Transverse colon (tissue), 4 donors: ENCODE data around the gene FAAH.

Experiments used
- POLR2AphosphoS5 ChIP-seq, 3 donors: sonication (generic); formaldehyde crosslinking; IDR thresholded peaks; one replicate each; pipeline ENCODE4 v1.6.1; 2016; ENCODE audit warnings: antibody characterized with exemption in 3 of 3
- TF ChIP-seq, protein P1 (sequence below), 5 experiments: fragments of 200-600 bp in 3 of 5; fragments of 450-650 bp in 2 of 5; sonication (generic) in 3 of 5; IDR thresholded peaks; 1 replicate in 2 of 5; 2 replicates in 3 of 5; pipeline ENCODE4 v1.5.1; 2016 to 2017; ENCODE audit warnings: antibody characterized with exemption in 5 of 5, inconsistent platforms in 3 of 5, mild to moderate bottlenecking in 2 of 5, moderate library complexity in 1 of 5

DNA sequence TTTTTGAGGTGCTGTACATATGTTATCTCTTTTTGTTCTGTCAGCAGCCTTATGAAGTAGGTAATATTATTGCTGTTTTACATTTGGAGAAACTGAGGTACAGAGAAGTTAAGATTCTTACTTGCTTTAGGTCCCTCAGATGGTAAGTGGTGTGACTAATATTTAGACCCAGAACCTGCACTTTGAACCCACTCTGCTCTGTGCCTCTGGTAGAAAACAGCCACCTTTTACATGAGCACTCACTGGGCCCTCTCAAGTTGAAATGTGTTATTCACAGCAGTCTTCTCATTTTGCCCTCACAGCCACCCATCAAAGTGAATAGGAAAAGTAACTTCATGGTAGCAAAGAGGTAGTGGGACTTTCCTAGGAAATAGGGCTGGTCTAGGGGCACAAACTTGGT is 48.8 kb upstream of the FAAH start:
- TF ChIP-seq, protein P1, sequence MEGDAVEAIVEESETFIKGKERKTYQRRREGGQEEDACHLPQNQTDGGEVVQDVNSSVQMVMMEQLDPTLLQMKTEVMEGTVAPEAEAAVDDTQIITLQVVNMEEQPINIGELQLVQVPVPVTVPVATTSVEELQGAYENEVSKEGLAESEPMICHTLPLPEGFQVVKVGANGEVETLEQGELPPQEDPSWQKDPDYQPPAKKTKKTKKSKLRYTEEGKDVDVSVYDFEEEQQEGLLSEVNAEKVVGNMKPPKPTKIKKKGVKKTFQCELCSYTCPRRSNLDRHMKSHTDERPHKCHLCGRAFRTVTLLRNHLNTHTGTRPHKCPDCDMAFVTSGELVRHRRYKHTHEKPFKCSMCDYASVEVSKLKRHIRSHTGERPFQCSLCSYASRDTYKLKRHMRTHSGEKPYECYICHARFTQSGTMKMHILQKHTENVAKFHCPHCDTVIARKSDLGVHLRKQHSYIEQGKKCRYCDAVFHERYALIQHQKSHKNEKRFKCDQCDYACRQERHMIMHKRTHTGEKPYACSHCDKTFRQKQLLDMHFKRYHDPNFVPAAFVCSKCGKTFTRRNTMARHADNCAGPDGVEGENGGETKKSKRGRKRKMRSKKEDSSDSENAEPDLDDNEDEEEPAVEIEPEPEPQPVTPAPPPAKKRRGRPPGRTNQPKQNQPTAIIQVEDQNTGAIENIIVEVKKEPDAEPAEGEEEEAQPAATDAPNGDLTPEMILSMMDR (IDR thresholded peaks at IDR 0.05): no peak
- TF ChIP-seq POLR2AphosphoS5 (IDR thresholded peaks at IDR 0.05): no peak
